Testis (tissue), 3 donors: ENCODE measurements around the gene RPL32. TPM values are rescaled to one million over a fixed set of nuclear protein-coding genes. Genes with fewer than 3 reads are reported as not detected.

Source experiments
- DNase-seq: peaks from one replicate; pipeline ENCODE4 v3.0.0-alpha.2; 2019
- H3K27ac ChIP-seq, 2 donors: fragments of 200-600 bp; sonication (generic); one replicate each; pipeline ENCODE4 v1.5.1; 2019
- H3K27me3 ChIP-seq: fragments of 200-600 bp; sonication (generic); one replicate; pipeline ENCODE4 v1.5.1; 2019
- H3K36me3 ChIP-seq: fragments of 200-600 bp; sonication (generic); one replicate; pipeline ENCODE4 v1.5.1; 2017; ENCODE audit warnings: low read depth; ENCODE audit errors: missing control alignments
- H3K4me1 ChIP-seq: fragments of 200-600 bp; sonication (generic); one replicate; pipeline ENCODE4 v1.5.1; 2019
- H3K4me3 ChIP-seq, 2 donors: fragments of 200-600 bp; sonication (generic); one replicate each; pipeline ENCODE4 v1.5.1; 2017 to 2019
- H3K9me3 ChIP-seq: fragments of 200-600 bp; sonication (generic); one replicate; pipeline ENCODE4 v1.5.1; 2017
- POLR2A ChIP-seq: fragments of 450-650 bp; IDR thresholded peaks from one replicate; pipeline ENCODE4 v1.6.1; 2017; ENCODE audit warnings: antibody characterized with exemption, mild to moderate bottlenecking, moderate library complexity
- WGBS, 2 donors: methylation state at CpG; one replicate each; pipeline ENCODE4 v1.1.5; 2018; 5-methylcytosine and 5-hydroxymethylcytosine counted together
- intact Hi-C: fragments of 100-400 bp; cut with DNase I; formaldehyde crosslinking; loops from one replicate; pipeline ENCODE4 v1.15.1; 2023; ENCODE audit warnings: low total_unique reads
- polyA plus RNA-seq: library from polyadenylated mRNA; stranded (reverse); fragments of 350-450 nt; fragmentation: Illumina TruSeq; extraction: RNeasy Lipid Tissue Mini Kit (QIAGEN cat#74804); gene quantifications from one replicate; pipeline ENCODE4 v1.2.3, GENCODE V29; 2014; ENCODE audit warnings: low read depth, low replicate concordance; ENCODE audit not compliant: insufficient read depth
- total RNA-seq, 2 donors: library from RNA; depleted of rRNA; stranded (reverse); fragments of >200 nt; gene quantifications; one replicate each; pipeline ENCODE4 v1.2.3, GENCODE V29; 2016
- TF ChIP-seq, protein P1 (sequence below), 3 experiments: fragments of 450-650 bp in 2 of 3; fragments of 200-600 bp in 1 of 3; sonication (generic) in 1 of 3; IDR thresholded peaks; one replicate each; pipeline ENCODE4 v1.5.1; 2016 to 2019; ENCODE audit warnings: antibody characterized with exemption in 3 of 3, mild to moderate bottlenecking in 2 of 3, moderate library complexity in 1 of 3

RPL32 gene
- total and polyA plus RNA-seq, 3 donors from 2014 or later = 435 to 1,578 (median 713) TPM

DNA sequence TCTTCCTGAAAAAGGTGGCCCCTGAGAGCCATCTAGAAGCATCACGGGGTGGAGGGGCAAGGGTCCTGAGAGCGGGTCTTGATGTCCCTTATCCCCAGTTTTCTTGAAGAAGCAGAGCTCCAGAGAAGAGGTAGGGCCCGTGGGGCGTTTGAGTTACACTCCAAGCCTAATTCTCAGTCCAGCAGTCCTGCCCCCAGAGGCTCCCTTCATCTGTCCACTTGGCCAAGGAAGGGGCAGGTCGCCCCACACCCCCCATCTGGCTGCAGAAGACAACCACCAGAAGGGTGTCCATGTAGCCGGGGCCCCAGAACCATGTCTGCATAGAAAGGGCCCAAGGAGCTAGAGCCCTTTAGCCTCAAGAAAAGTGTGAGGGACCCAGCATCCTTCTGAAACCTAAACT, 25.5 kb upstream of the RPL32 start:
- Histone ChIP-seq H3K9me3 (no peaks in the 10 kb centered on the region), H3K27me3 (no peaks in the 10 kb centered on the region), H3K27ac (no peak overlapping the region), H3K4me1 (peaks cover 8% of the 10 kb centered on the region), H3K36me3 (no peaks in the 10 kb centered on the region), H3K4me3 (no peak overlapping the region)
- TF ChIP-seq, protein P1, sequence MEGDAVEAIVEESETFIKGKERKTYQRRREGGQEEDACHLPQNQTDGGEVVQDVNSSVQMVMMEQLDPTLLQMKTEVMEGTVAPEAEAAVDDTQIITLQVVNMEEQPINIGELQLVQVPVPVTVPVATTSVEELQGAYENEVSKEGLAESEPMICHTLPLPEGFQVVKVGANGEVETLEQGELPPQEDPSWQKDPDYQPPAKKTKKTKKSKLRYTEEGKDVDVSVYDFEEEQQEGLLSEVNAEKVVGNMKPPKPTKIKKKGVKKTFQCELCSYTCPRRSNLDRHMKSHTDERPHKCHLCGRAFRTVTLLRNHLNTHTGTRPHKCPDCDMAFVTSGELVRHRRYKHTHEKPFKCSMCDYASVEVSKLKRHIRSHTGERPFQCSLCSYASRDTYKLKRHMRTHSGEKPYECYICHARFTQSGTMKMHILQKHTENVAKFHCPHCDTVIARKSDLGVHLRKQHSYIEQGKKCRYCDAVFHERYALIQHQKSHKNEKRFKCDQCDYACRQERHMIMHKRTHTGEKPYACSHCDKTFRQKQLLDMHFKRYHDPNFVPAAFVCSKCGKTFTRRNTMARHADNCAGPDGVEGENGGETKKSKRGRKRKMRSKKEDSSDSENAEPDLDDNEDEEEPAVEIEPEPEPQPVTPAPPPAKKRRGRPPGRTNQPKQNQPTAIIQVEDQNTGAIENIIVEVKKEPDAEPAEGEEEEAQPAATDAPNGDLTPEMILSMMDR (IDR thresholded peaks at IDR 0.05) = no peak
- no peak for TF ChIP-seq POLR2A
- intact Hi-C loops = no loop called here
- no peak for DNase-seq
- 86 to 90% methylated on average over 6 of the region's 6 CpGs for WGBS, 2 donors

DNA sequence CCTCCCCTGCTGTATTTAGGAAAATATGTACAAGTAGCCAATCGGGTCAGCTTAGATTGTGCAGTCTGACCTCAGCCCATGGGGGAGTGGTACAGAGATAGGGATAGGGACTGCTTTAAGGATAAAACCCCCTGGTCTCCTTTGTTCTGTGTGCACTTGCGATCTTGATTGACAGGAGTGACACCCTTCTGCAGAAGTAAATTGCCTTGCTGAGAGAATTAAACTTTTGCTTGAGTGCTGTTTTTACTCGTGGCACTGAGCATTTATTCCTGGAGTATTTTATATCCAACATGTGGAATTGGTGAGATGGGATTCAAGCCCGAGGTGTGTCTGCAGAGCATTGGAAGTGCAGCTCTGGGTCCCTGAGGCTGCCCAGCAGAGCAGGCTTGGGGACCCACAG, 23.9 kb upstream of the RPL32 start:
- intact Hi-C loops = no loop called here
- Histone ChIP-seq H3K36me3 (no peaks in the 10 kb centered on the region), H3K27me3 (no peaks in the 10 kb centered on the region), H3K4me3 (no peak overlapping the region), H3K27ac (no peak overlapping the region), H3K9me3 (no peaks in the 10 kb centered on the region), H3K4me1 (peaks cover 8% of the 10 kb centered on the region)
- 93 to 98% methylated on average over 4 of the region's 4 CpGs for WGBS, 2 donors
- no peak for DNase-seq
- TF ChIP-seq POLR2A = no peak

DNA sequence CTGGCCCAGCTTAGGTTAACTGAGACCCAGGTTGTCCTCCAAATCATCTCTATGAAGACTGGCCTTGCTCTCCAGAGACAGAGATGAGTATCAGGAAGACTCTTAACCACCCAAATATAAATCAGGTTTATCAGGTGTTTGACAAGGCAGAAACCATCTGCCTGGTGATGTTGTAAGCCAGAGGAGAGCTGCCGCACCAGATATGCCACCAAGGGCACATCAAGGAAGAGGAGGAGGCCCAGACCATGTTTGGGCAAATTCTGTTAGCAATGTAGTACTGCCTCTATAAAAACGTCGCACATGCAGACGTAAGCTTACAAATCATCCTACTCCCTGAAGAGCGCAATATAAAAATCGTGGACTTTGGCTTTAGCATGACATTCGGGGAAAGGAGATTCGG, 21.0 kb upstream of the RPL32 start:
- no peak for TF ChIP-seq POLR2A
- TF ChIP-seq, protein P1 (IDR thresholded peaks at IDR 0.05) = no peak
- Histone ChIP-seq H3K4me3 (no peak overlapping the region), H3K27me3 (no peaks in the 10 kb centered on the region), H3K27ac (no peak overlapping the region), H3K9me3 (no peaks in the 10 kb centered on the region), H3K36me3 (no peaks in the 10 kb centered on the region), H3K4me1 (no peaks in the 10 kb centered on the region)
- WGBS, 2 donors = 95% methylated on average over 8 of the region's 8 CpGs
- intact Hi-C loops = no loop called here
- DNase-seq = no peak

DNA sequence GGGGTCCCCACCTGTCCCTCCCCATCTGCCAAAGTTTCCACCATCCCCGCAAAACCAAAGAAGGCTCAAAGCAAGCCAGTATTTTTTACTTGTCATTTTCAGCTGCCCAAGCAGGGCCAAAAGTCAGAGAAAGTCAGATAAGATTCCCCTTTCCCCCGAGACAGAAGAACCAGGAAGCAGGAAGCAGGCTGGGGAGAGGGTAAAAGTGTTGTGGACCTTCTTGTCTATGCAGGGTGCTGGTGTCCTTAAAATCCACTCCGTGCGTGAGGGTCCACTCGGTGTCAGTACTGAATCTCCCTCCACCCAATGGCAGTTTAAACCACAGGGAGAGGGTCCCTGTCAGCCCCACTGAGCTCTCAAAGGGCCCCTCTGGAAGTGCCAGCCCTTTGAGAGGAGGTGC, 20.2 kb upstream of the RPL32 start:
- no peak overlapping the region for H3K4me3 ChIP-seq
- 88 to 89% methylated on average over 5 of the region's 5 CpGs for WGBS, 2 donors

DNA sequence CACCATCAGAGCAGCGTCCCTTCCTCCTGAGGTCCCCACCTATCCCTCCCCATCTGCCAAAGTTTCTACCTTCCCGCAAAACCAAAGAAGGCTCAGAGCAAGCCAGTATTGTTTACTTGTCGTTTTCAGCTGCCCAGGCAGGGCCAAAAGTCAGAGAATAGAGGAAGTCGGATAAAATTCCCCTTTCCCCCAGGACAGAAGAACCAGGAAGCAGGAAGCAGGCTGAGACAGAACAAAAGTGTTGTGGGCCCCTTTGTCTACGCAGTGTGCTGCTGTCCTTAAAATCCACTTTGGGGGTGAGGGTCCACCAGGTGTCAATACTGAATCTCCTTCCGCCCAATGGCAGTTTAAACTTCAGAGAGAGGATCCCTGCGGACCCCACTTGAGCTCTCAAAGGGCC, 18.5 kb upstream of the RPL32 start:
- Histone ChIP-seq H3K27me3 (no peaks in the 10 kb centered on the region), H3K4me3 (no peak overlapping the region), H3K27ac (no peak overlapping the region), H3K4me1 (peaks cover 2% of the 10 kb centered on the region), H3K36me3 (no peaks in the 10 kb centered on the region), H3K9me3 (no peaks in the 10 kb centered on the region)
- intact Hi-C loops = no loop called here
- TF ChIP-seq POLR2A = no peak
- TF ChIP-seq, protein P1 (IDR thresholded peaks at IDR 0.05) = no peak
- WGBS, 2 donors = 85 to 86% methylated on average over 7 of the region's 7 CpGs
- DNase-seq = no peak

More for the DNA sequence above, 20.2 kb upstream of the RPL32 start:
- no peak overlapping the region for H3K27ac ChIP-seq
- no peaks in the 10 kb centered on the region for H3K36me3 ChIP-seq
- intact Hi-C loops = no loop called here
- no peaks in the 10 kb centered on the region for H3K4me1 ChIP-seq
- no peak for TF ChIP-seq POLR2A
- TF ChIP-seq, protein P1 (IDR thresholded peaks at IDR 0.05) = no peak
- H3K9me3 ChIP-seq = no peaks in the 10 kb centered on the region
- no peak for DNase-seq
- H3K27me3 ChIP-seq = no peaks in the 10 kb centered on the region
